AG10803 (cell line): ENCODE data around the gene E2F4.

Source experiments
- DNase-seq: peaks from one replicate; pipeline ENCODE4 v3.0.0; 2010; ENCODE audit warnings: low read depth
- H3K4me3 ChIP-seq: 2 replicates; pipeline ENCODE4 v1.5.1; 2011; ENCODE audit warnings: mild to moderate bottlenecking, low read length, control low read depth
- CTCF ChIP-seq: conservative IDR thresholded peaks from 2 replicates; pipeline ENCODE4 v1.5.1; 2011; ENCODE audit warnings: mild to moderate bottlenecking, low read length, control low read depth, inconsistent platforms

E2F4 gene

GRCh38 chr16:67248073-67248400 lies 56.1 kb downstream of the E2F4 start:
- peak overlapping the region; percentile 65 for H3K4me3 ChIP-seq
- no peak for DNase-seq
- TF ChIP-seq CTCF, result no peak
